RWPE1 (cell line): ENCODE data around the gene NCAPD3.

ENCODE experiments used
- CTCF ChIA-PET: fragments of 350-600 bp; sonication (Branson Sonifier 250); formaldehyde crosslinking; extraction: SDS; loops from one replicate; lab custom pipeline; 2021; lab: Yijun Ruan, JAX
- POLR2A ChIA-PET: fragments of 400-600 bp; formaldehyde crosslinking; extraction: SDS; loops from one replicate; lab custom pipeline; 2020; ENCODE audit warnings: antibody characterized with exemption; ENCODE audit not compliant: low non-redundant PET; lab: Yijun Ruan, JAX
- DNase-seq: peaks from one replicate; pipeline ENCODE4 v3.0.0; 2012; ENCODE audit warnings: low spot score
- H3K27ac ChIP-seq: fragments of 450-650 bp; 2 replicates; pipeline ENCODE4 v1.5.1; 2017
- TF ChIP-seq, protein P1 (sequence below): fragments of 450-650 bp; conservative IDR thresholded peaks from 2 replicates; pipeline ENCODE4 v1.5.1; 2017; ENCODE audit warnings: low read depth, mild to moderate bottlenecking

The NCAPD3 gene, protein sequence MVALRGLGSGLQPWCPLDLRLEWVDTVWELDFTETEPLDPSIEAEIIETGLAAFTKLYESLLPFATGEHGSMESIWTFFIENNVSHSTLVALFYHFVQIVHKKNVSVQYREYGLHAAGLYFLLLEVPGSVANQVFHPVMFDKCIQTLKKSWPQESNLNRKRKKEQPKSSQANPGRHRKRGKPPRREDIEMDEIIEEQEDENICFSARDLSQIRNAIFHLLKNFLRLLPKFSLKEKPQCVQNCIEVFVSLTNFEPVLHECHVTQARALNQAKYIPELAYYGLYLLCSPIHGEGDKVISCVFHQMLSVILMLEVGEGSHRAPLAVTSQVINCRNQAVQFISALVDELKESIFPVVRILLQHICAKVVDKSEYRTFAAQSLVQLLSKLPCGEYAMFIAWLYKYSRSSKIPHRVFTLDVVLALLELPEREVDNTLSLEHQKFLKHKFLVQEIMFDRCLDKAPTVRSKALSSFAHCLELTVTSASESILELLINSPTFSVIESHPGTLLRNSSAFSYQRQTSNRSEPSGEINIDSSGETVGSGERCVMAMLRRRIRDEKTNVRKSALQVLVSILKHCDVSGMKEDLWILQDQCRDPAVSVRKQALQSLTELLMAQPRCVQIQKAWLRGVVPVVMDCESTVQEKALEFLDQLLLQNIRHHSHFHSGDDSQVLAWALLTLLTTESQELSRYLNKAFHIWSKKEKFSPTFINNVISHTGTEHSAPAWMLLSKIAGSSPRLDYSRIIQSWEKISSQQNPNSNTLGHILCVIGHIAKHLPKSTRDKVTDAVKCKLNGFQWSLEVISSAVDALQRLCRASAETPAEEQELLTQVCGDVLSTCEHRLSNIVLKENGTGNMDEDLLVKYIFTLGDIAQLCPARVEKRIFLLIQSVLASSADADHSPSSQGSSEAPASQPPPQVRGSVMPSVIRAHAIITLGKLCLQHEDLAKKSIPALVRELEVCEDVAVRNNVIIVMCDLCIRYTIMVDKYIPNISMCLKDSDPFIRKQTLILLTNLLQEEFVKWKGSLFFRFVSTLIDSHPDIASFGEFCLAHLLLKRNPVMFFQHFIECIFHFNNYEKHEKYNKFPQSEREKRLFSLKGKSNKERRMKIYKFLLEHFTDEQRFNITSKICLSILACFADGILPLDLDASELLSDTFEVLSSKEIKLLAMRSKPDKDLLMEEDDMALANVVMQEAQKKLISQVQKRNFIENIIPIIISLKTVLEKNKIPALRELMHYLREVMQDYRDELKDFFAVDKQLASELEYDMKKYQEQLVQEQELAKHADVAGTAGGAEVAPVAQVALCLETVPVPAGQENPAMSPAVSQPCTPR (N-terminal part only)

GRCh38 chr11:134223836-134224709 lies at the start of gene NCAPD3, which contains the start of gene VPS26B:
NCAPD3 (minus strand) TSS chr11:134223967; CDS start chr11:134223926, 41 bp downstream.
VPS26B (plus strand) TSS chr11:134224671; CDS start chr11:134225123, 452 bp downstream.
- POLR2A ChIA-PET: interaction anchor here (0.9 to 1.1 kb wide), 3 partner anchors 10 to 27 kb away, joined by 3 to 4 read pairs (median 3); no protein-coding TSS in a partner anchor
- CTCF ChIA-PET: interaction anchor here (0.6 to 1.2 kb wide), 4 partner anchors 53 to 588 kb away, joined by 3 read pairs; no protein-coding TSS in a partner anchor
- DNase-seq: peak; percentile 96
- TF ChIP-seq, protein P1, sequence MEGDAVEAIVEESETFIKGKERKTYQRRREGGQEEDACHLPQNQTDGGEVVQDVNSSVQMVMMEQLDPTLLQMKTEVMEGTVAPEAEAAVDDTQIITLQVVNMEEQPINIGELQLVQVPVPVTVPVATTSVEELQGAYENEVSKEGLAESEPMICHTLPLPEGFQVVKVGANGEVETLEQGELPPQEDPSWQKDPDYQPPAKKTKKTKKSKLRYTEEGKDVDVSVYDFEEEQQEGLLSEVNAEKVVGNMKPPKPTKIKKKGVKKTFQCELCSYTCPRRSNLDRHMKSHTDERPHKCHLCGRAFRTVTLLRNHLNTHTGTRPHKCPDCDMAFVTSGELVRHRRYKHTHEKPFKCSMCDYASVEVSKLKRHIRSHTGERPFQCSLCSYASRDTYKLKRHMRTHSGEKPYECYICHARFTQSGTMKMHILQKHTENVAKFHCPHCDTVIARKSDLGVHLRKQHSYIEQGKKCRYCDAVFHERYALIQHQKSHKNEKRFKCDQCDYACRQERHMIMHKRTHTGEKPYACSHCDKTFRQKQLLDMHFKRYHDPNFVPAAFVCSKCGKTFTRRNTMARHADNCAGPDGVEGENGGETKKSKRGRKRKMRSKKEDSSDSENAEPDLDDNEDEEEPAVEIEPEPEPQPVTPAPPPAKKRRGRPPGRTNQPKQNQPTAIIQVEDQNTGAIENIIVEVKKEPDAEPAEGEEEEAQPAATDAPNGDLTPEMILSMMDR: no peak
- H3K27ac ChIP-seq: peak within 1 kb of the TSS; percentile 86

DNA sequence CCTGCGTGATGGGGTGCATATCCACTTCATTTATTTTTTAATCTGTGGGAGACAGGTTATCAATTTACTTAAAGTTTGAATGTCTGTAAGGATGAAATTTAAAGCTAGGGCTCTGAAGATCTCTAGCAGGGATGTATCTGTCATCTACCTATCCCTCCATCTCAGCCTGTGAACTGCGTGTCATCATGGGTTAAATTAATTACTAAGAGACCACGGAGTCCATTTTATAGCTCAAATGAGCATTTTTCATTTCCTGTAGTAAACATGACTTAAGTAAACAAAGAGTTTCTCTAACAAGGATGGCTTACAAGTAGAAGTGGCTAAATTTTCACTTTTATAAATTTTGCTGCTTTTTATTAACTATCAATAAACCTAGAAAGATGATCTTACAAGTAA lies 49.5 kb upstream of the NCAPD3 start:
- H3K27ac ChIP-seq: no peak overlapping the region
- CTCF ChIA-PET: interaction anchor here (0.6 kb wide), 1 partner anchor 18 kb away, joined by 8 read pairs; no protein-coding TSS in a partner anchor
- no peak for DNase-seq
- TF ChIP-seq, protein P1: no peak
- POLR2A ChIA-PET: no interaction called here

- TF ChIP-seq, protein P1: no peak
- POLR2A ChIA-PET: no interaction called here
- no peak overlapping the region for H3K27ac ChIP-seq
- CTCF ChIA-PET: no interaction called here
- no peak for DNase-seq
These were observed 48.9 kb upstream of the NCAPD3 start for GRCh38 chr11:134272381-134273316.

GRCh38 chr11:134271978-134272377 lies 48.2 kb upstream of the NCAPD3 start:
- TF ChIP-seq, protein P1: no peak
- POLR2A ChIA-PET: no interaction called here

More at GRCh38 chr11:134271978-134272377, 48.2 kb upstream of the NCAPD3 start:
- no peak overlapping the region for H3K27ac ChIP-seq
- CTCF ChIA-PET: interaction anchor here (1.9 kb wide), 1 partner anchor 10 kb away, joined by 8 read pairs; no protein-coding TSS in a partner anchor
- DNase-seq: no peak
